NCI-H2227 (cell line): Measurements from ENCODE around the gene GPR161.
"Not testable (repeated sequence)": the region's sequence is repeated elsewhere in the genome, so short reads cannot be mapped to it uniquely, and the experiment has no call there.

Experiments used
- DNase-seq: peaks from one replicate; lab custom pipeline; 2025; ENCODE audit not compliant: unreplicated experiment; lab: John Stamatoyannopoulos, UW

The GPR161 gene, protein sequence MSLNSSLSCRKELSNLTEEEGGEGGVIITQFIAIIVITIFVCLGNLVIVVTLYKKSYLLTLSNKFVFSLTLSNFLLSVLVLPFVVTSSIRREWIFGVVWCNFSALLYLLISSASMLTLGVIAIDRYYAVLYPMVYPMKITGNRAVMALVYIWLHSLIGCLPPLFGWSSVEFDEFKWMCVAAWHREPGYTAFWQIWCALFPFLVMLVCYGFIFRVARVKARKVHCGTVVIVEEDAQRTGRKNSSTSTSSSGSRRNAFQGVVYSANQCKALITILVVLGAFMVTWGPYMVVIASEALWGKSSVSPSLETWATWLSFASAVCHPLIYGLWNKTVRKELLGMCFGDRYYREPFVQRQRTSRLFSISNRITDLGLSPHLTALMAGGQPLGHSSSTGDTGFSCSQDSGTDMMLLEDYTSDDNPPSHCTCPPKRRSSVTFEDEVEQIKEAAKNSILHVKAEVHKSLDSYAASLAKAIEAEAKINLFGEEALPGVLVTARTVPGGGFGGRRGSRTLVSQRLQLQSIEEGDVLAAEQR

DNA sequence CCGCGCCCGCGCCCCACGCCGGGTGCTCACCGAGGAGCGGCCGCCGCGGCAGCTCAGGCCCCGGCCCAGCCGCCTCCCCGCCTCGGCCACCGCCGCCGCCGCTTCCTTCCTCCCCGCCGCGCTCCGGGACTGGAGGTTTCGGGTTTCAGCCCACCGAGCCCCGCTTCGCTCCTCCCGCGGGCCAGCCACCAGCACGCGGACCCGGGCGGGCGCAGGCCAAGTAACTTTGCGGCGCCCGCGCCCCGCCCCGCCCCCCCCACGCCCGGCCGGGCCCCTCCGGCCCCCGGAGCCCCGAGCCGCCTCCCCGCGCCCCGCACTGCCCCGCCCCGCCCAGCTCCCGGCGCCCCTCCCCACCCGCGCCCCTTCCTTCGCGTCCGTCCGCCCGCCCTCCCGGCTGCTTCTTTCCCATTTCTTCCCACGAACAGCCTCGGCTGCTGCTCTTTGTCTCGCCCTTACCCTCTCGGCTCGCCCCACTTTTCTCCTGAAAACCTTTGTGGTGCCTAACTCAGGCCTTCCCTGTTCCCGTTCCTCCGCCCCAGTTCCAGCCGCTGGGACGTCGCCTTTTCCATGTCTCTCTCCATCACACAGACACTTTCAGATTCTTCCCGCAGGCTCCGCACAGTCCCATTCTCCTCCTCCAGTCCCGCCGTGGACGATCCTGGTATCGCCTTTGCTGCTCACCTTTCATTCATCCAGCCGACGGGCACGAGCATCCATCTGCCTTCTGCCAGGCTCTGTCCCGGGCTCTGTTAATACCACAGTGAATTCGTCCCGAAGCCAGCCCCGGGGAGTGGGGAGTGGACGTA is at the start of gene GPR161:
TSS of gene GPR161 (minus strand) at position 222 of the 806 bp plus-strand sequence. CDS start 32,080 bp downstream, outside the sequence.
- DNase-seq, result peak; percentile 72

DNA sequence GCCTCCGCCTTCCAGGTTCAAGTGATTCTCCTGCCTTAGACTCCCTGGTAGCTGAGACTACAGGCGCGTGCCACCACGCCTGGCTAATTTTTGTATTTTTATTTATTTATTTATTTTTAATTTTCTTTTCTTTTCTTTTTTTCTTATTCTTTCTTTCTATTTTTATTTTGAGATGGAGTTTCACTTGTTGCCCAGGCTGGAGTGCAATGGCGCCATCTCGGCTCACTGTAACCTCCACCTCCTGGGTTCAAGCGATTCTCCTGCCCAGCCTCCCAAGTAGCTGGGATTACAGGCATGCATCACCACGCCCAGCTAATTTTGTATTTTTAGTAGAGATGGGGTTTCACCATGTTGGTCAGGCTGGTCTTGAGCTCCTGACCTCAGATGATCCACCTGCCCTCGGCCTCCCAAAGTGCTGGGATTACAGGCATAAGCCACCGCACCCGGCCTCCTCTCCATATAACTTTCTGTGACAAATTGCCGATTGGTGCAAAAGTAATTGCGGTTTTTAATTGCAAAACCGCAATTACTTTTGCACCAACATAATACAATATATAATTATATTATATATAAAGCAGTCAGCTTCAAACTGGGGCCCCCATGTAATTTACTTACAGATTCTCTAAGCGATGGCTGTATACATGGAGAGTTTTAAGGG is 44.5 kb upstream of the GPR161 start:
- not testable (repeated sequence) for DNase-seq

DNA sequence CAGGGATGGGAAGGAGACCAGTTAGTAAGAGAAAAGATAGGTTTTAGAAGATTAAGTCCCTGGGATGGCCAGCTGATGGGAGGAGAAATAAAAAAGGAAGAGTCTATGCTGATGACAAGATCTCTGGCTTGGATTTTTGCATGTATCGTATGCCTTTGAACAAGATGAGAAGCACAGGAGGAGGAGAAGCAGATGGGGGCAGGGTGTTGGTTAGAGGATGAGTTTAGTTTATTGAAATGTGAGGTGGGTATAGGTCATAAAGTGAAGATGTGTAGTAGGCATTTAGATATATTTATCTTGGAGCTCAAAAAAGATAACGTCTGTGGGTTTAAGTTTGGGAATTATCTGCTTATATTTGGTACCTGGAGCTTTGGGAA is 43.4 kb upstream of the GPR161 start:
- no peak for DNase-seq

DNA sequence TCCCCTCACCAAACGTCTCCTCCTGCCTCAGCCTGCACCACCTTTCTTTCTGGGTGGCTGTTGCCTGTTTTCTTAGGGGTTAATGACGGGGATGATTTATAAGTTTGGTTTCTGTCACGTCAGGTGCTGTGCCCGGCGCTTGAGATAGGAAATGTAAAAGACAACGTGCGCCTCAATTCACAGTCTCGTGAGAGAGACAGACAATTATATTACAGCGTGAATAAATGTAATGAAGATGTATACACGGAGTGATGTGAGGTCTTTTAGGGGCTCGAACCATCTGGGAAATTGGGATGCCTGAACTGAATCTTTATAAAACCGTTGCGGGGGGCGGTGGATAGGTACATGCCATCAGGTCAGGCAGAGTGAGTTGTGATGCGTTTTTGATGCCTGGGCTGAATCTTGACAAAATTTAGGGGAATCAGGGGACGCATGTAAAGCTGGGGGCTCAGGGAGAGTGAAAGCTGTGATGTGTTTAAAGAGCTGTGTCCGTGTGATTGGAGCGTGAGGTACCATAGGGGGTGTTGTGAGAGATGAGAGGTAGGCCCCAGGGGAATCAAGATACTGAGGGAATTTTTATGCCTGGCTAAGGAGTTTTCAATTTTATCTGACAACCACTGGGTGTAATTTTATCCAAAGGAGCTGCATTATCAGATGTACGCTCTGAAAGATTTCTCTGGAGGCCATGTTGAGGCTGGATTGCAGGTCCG is 42.9 kb upstream of the GPR161 start:
- peak; percentile 28 for DNase-seq

DNA sequence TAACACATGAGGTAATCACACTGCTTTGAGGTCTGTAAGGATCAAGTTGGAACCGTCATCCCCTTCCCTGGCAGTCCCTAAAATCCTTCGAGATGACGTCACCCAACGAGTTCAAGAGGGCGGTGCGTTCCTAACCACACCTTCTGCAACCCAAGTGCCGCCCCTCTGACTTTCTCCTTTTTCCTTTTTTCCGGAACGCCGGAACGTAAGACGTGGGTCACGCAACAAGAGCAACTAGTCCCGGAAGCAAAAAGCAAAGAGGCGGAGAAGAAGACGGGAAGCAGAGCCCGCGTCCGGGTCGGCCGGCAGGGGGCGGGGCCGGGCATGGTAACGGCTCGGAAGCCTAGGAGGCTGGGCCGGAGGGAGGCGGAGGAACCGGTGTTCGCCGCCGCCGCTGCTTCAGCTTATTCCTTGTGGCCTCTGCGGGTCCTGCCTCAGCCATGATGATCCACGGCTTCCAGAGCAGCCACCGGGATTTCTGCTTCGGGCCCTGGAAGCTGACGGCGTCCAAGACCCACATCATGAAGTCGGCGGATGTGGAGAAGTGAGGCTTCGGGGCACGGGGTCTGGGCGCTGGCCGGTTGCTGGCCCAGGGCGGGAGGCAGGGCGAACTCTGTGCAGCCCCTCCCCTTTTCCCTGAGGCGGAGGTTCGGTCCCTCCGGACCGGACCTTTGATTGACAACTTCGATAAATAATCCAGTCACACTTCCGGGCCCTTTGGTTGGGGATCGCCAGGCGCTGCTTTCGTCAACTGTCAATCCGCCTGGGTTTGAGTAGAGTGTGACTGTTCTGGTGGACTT is 42.1 kb upstream of the GPR161 start, which contains the start of gene TIPRL:
TSS of gene TIPRL (plus strand) at position 325 of the 800 bp plus-strand sequence. CDS start at position 441, 116 bp downstream.
- peak; percentile 99 for DNase-seq

DNA sequence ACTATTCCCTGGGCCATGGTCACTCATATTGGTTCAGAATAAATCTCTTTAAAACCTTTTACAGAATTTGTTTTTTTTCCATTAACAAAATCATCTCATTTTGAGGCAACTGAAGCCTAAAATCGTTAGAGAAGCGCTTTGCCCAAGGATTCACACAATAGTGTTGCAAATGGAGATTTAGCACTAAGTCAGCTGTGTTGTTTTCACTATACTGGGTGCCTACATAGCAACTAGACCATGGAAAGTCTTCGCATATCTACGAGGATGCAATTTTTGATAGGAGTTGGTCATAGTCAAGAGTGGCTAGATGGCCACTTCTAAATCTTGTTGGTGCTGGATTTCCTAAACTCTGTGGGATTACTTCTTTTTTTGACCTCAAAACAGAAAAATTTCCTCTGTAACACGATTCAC is 41.5 kb upstream of the GPR161 start:
- no peak for DNase-seq

DNA sequence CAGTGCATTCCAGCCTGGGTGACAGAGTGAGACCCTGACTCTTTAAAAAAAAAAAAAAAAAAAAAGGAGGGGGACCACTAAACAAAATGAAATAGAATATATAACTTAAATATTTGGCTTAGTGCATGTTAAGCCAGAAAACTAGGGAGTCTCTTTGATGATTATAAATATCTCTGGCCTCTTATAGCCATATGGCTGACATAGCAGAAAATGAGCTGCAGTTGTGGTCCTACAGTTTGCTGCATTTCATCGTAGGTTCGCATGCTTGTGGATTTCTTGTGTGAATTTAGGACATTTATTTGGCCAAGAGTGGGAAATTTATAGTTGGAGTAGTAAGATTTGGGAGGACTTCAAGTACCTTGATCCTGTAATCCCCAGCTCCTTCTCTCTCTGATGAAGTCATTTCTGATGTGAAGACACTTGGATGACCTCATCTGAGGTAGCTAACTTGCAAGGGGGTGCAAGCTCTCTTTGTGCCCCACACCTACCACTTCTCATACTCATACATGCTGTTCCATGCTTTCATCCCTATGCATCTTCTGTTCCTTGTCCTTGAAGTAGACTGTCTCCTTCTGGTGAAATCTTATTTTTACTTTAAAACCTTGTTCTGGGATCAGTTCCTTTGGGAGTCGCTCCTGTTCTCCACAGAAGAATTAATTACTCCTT is 35.7 kb upstream of the GPR161 start:
- no peak for DNase-seq

DNA sequence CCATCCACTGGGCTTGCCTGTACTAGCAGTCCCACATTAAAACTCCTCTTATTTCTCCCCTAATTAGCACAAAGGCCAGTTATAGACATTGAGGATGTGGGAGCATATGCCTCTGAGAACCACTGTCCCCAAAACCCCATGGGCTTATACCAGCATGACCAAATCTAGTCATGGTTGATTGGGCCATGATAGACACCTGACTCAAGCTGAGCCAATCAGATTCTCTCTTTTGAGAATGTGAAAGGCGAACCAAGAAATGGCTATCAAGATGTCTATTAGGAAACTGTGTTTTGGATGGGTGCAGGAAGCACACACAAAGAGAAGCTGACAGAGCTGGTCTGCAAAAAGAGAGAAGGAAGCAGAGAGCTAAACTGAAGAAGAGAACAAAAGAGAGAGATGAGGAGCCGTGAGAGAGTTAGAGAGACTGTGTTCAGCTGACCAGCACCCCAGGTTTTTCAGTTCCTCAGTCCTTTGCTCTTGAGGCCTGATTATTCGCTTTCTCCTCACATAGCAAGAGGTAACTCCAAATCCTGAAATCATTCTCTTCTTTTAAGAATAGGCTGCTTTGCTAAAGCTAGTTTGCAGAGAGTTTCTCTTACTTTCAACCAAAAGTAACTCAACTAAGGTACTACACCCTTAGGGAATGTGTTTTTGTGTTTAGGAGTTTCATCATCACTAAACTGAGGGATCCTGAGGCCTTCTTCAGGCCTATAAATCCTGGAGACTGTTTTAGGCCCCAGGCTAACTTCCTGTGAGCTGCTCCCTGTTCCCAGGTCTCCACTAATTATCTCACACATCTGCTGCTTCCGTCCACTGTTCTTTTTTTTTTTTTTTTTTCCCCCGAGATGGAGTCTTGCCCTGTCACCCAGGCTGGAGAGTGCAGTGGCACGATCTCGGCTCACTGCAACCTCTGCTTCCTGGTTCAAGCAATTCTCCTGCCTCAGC is 34.1 kb upstream of the GPR161 start:
- no peak for DNase-seq

DNA sequence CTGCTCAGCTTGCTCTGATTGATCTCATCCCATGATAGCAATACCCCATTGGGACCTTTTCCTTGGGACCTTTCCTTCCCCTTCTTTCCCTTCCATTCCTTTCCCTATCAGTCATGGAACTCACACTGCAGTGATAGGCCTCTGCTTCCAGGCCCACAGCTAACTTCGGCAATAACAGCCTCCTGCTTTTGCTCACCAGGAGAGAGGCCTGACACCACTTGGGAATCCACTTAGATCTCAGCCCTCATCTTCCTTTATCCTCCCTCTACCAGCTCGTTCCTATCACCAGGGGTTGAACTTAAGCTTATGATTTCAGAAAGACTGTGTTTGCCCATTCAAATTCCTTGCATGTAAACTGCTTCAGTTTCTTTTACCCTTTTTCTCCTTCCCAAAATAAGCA is 31.1 kb upstream of the GPR161 start:
- DNase-seq, result no peak

DNA sequence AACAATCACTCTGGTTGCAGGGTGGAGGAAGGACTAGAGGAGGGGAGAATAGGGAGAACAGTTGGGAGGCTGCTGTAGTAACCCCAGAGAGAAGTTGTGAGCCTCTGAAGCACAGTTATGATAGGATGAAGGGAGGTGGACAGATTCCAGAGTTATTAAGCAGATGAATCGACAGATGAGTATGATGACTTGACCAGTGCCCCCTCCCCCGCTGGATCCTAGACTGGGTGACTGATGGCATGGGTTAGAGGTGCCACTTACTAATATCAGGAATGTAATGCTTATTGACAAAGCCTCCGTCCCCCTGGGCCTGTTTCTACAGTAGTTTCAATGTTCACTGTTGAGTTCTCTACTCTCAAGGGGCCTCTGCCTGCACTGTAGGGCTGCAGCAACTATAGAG is 28.0 kb upstream of the GPR161 start:
- no peak for DNase-seq

DNA sequence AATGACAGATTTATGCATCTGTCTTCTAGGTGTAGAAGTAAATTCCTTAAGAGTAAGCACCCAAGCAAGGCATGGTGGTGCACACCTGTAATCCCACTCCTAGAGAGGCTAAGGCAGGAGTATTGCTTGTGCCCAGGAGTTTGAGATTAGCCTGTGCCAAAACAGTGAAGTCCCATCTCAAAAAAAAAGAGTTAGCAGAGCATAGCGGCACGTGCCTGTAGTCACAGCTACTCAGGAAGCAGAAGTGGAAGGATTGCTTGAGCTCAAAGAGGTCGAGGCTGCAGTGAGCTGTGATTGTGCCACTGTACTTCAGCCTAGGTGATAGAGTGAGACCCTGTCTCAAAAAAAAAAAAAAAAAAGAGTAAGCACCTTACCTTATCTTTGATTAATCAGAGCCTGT is 26.9 kb upstream of the GPR161 start:
- DNase-seq, result no peak

DNA sequence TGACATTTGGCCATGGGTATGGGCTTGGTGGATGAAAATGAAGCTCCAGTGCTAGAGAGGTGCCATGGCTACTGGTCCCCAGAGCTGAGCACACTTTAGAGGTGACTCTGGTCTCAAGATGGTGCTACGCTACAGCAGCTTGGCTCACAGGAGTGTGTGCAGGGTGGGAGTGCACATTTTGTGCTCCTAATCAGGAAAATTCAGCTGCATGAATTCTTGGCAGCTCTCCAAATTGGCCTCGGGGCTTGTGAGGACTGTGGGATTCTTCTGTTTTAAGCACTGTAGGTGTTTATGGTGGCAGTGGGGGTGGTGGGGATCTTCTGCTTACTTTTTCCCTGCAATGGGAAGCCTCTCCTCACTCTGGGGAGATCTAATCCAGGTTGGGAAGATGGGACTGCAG is 24.7 kb upstream of the GPR161 start:
- DNase-seq, result no peak

DNA sequence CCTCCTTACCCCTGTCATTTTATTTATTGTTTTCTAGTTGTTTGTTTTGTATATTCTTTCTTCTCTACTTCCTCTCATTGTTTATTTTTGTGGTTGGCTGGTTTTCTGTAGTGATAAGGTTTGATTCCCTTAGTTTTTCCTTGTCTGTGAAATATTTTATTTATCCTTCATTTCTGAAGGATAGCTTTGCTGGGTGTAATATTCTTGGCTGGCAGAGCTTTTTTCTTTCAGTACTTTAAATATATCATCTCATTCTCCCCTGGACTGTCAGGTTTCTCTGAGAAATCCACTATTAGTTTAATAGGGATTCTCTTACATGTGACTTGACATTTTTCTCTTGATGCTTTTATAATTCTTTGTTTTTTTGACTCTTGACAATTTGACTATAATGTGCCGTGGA is 23.2 kb upstream of the GPR161 start:
- no peak for DNase-seq

DNA sequence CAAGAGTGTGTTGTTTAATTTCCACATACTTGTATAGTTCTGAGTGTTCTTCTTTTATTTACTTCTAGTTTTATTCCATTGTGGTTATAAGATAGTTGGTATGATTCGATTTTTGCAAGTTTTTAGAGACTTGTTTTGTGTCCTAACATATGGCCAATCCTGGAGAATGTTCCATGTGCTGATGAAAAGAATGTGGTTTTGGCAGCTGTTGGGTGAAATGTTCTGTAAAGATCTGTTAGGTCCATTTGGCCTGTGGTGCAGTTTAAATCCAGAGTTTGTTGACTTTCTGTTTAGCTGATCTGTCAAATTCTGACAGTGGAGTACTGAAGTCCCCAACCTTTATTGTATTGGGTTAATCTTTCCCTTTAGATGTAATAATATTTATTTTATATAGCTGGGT is 22.5 kb upstream of the GPR161 start:
- no peak for DNase-seq

DNA sequence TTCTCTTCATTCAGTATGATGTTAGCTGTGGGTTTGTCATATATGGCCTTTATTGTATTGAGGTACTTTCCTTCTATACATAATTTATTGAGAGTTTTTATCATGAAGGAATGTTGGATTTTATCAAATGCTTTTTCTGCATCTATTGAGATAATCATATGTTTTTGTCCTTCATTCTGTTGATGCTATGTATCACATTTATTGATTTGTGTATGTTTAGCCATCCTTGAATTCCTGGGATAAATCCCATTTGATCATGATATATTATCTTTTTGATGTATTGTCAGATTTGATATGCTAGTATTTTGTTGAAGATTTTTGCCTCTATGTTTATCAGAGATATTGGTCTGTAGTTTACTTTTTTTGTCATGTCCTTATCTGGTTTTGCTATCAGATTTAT is 20.9 kb upstream of the GPR161 start:
- no peak for DNase-seq

DNA sequence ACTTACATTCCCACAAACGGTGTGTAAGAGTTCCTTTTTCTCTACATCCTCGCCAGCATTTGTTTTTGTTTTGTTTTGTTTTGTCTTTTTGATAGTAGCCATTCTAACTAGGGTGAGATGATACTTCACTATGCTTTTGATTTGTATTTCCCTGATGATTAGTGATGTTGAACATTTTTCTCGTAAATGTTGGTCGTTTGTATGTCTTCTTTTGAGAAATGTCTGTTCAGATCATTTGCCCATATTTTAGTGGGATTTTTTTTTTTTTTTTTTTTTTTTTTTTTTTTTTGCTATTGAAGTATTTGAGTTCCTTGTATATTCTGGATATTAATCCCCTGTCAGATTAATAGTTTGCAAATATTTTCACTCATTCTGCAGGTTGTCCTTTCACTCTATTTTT is 19.2 kb upstream of the GPR161 start:
- DNase-seq, result no peak

DNA sequence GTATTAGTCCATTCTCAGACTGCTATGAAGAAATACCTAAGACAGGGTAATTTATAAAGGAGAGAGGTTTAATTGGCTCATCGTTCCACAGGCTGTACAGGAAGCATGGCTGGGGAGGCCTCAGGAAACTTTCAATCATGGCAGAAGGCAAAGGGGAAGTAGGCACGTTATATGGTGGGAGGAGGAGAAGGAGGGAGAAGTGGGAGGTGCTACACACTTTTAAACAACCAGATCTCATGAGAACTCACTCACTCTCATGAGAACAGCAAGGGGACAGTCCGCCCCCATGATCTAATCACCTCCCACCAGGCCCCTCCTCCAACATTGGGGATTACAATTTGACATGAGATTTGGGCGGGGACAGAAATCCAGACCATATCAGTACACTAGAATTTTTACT is 18.0 kb upstream of the GPR161 start:
- not testable (repeated sequence) for DNase-seq

DNA sequence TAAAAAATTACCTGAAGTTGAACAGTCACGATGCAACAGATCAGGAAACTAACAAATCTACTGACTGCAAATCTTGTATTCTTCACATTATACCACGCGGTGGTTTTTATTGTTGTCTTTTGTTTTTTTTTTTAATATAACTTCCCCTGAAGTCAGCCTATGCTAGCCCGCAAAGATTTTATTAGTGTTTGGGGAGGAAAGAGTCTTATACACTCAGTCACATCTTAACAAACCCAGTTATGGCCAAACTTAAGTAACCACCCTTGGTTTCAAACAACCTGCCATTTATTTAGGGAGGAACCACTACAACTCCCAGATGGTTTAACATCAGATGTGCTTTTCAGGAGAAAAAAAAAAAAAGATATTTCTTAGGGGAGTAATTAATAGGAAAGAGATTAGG is 15.2 kb upstream of the GPR161 start:
- no peak for DNase-seq
